DOHH2 (cell line): ENCODE results near the gene TFF3.

ENCODE experiments used
- EZH2phosphoT487 ChIP-seq: fragments of 200-600 bp; sonication (generic); IDR thresholded peaks from 2 replicates; pipeline ENCODE4 v1.6.1; 2017; ENCODE audit warnings: borderline replicate concordance, mild to moderate bottlenecking, antibody characterized with exemption, low read length, moderate library complexity, mixed read lengths
- TF ChIP-seq, protein P1 (sequence below): fragments of 200-600 bp; sonication (generic); IDR thresholded peaks from one replicate; pipeline ENCODE4 v1.5.1; 2014; ENCODE audit warnings: antibody characterized with exemption, mild to moderate bottlenecking, low read depth, low read length; ENCODE audit not compliant: poor library complexity, severe bottlenecking

DNA sequence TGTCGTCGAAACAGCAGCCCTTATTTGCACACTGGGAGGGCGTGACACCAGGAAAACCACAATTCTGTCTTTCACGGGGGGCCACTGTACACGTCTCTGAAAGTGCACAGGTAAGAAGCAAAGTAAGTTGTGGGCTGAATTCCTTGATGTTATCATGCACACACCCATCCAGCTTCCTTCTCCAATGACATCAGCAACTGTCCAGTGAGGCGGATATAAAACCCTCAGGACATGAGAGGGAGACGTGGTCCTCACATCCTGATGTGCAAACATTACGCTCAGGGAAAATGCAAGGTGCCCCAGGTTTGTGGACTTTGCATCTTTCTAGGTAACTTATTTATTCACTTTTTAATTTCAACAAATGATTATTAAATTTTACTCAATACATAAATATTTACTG is 48.1 kb upstream of the TFF3 start:
- TF ChIP-seq, protein P1, sequence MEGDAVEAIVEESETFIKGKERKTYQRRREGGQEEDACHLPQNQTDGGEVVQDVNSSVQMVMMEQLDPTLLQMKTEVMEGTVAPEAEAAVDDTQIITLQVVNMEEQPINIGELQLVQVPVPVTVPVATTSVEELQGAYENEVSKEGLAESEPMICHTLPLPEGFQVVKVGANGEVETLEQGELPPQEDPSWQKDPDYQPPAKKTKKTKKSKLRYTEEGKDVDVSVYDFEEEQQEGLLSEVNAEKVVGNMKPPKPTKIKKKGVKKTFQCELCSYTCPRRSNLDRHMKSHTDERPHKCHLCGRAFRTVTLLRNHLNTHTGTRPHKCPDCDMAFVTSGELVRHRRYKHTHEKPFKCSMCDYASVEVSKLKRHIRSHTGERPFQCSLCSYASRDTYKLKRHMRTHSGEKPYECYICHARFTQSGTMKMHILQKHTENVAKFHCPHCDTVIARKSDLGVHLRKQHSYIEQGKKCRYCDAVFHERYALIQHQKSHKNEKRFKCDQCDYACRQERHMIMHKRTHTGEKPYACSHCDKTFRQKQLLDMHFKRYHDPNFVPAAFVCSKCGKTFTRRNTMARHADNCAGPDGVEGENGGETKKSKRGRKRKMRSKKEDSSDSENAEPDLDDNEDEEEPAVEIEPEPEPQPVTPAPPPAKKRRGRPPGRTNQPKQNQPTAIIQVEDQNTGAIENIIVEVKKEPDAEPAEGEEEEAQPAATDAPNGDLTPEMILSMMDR, result no peak
- no peak for TF ChIP-seq EZH2phosphoT487
